T47D (cell line): ENCODE measurements around the gene UBASH3B.
"Not testable (repeated sequence)": the region's sequence is repeated elsewhere in the genome, so short reads cannot be mapped to it uniquely, and the experiment has no call there.

ENCODE experiments used
- DNase-seq, 2 experiments: peaks; one replicate each; pipeline versions ENCODE4 v3.0.0 to v3.0.0-alpha.2; 2011 to 2012; ENCODE audit warnings: low read depth in 1 of 2, low spot score in 1 of 2
- JUND ChIP-seq: IDR thresholded peaks from 2 replicates; pipeline ENCODE4 v1.6.1; 2012; ENCODE audit warnings: low read depth
- in situ Hi-C: cut with HindIII; loops from 2 replicates; pipeline ENCODE4 v1.10.0; 2016; ENCODE audit warnings: low sequenced_read_pairs, low pct_unique_long_range_greater_than_20kb

The UBASH3B gene

GRCh38 chr11:122723106-122723505 lies 67.6 kb downstream of the UBASH3B start:
- DNase-seq = no peak
- in situ Hi-C loops = no loop called here
- no peak for TF ChIP-seq JUND

GRCh38 chr11:122723576-122723975 lies 68.1 kb downstream of the UBASH3B start:
- TF ChIP-seq JUND = no peak
- in situ Hi-C loops = no loop called here
- no peak for DNase-seq

GRCh38 chr11:122724520-122724919 lies 69.0 kb downstream of the UBASH3B start:
- TF ChIP-seq JUND = no peak
- in situ Hi-C loops = no loop called here

GRCh38 chr11:122726028-122726427 lies 70.5 kb downstream of the UBASH3B start:
- in situ Hi-C loops = no loop called here
- no peak for DNase-seq
- no peak for TF ChIP-seq JUND

More at GRCh38 chr11:122724520-122724919, 69.0 kb downstream of the UBASH3B start:
- no peak for DNase-seq

- TF ChIP-seq JUND = no peak
- DNase-seq = no peak
- in situ Hi-C loops = no loop called here
These were observed 71.8 kb downstream of the UBASH3B start for GRCh38 chr11:122727101-122727929.

GRCh38 chr11:122728561-122728960 lies 73.0 kb downstream of the UBASH3B start:
- TF ChIP-seq JUND = no peak
- in situ Hi-C loops = no loop called here
- no peak for DNase-seq

- no peak for DNase-seq
These were observed 73.6 kb downstream of the UBASH3B start for GRCh38 chr11:122729139-122729538.

GRCh38 chr11:122730694-122731093 lies 75.2 kb downstream of the UBASH3B start:
- in situ Hi-C loops, DNase-seq: not testable (repeated sequence)

More at GRCh38 chr11:122729139-122729538, 73.6 kb downstream of the UBASH3B start:
- in situ Hi-C loops = no loop called here
- no peak for TF ChIP-seq JUND

- in situ Hi-C loops = no loop called here
- no peak for DNase-seq
- no peak for TF ChIP-seq JUND
These were observed 76.0 kb downstream of the UBASH3B start for GRCh38 chr11:122731500-122731913.

- DNase-seq = peak in 1 of 2 experiments; percentile 54
- in situ Hi-C loops = no loop called here
- TF ChIP-seq JUND = no peak
These were observed 77.1 kb downstream of the UBASH3B start for GRCh38 chr11:122732342-122733315.

- peak in 1 of 2 experiments; percentile 72 for DNase-seq
- in situ Hi-C loops = no loop called here
- no peak for TF ChIP-seq JUND
These were observed 77.8 kb downstream of the UBASH3B start for GRCh38 chr11:122733318-122733717.

GRCh38 chr11:122734848-122735496 lies 79.5 kb downstream of the UBASH3B start:
- in situ Hi-C loops = no loop called here
- DNase-seq = no peak

More at GRCh38 chr11:122734848-122735496, 79.5 kb downstream of the UBASH3B start:
- TF ChIP-seq JUND = no peak
